DLD1 (cell line): ENCODE measurements around the gene AFG3L2.

ENCODE experiments used
- in situ Hi-C: cut with HindIII; loops from 2 replicates; pipeline ENCODE4 v1.10.0; 2017; ENCODE audit warnings: low sequenced_read_pairs

The AFG3L2 gene

DNA sequence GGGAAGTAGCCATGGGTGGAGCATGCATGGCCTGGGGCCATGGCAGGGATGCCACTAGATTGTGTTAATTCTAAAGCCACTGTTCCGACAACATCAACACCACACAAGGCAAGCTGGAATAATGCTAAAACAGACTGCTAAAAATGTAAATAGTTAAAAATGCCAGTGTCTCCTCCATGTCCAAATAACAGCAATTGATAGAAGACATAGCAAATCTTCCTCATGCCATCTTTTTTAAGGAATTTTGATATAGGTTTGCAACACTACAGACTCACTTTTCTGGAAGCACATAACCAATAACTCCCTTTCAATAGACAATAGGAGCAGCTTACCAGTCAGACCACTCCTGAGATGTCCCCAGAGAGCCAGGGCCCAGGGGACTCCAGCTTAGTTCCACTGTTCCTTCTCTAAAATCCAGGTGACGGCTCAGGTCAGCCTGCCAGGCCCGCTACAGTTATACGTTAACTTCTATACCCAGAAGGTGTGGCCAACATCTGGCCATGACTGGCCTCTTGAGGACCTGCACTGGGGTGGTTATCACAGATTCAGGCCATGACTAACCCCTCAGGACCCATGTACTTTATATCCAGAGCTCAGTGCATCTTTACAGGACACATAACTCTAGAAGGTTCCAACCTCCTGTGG, 48.7 kb downstream of the AFG3L2 start:
- in situ Hi-C loops: no loop called here

DNA sequence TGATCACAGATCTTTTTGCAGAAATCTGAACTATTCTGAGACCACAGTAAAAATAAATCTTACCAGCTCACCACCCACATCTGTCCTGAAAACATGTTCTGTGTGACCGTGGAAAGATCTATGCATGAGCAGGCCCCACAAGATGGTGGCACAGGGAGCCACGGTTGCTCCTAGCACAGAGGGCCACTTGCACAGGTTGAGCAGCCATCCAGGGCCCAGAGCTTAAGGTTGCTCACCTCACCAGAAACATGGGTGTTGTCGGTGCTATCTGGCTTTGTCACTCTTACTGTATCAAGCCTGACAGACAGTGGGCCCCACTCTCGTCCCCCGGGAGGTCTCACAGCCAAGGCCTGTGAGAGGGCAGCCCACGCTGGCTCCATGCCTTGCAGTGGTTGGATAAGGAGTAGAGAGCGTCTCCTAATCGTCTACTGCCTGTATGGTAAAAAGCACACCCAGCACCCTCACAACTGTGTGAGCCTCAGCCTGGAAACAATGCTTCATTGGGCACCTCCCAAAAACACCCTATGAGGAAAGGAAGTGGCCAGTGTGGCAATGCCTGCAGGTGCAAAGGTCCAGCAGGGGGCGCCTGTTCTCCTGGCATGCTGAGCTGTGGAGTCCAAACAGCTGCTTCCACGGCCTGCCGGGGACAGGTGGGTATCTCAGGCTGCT, 49.4 kb downstream of the AFG3L2 start:
- in situ Hi-C loops: no loop called here

DNA sequence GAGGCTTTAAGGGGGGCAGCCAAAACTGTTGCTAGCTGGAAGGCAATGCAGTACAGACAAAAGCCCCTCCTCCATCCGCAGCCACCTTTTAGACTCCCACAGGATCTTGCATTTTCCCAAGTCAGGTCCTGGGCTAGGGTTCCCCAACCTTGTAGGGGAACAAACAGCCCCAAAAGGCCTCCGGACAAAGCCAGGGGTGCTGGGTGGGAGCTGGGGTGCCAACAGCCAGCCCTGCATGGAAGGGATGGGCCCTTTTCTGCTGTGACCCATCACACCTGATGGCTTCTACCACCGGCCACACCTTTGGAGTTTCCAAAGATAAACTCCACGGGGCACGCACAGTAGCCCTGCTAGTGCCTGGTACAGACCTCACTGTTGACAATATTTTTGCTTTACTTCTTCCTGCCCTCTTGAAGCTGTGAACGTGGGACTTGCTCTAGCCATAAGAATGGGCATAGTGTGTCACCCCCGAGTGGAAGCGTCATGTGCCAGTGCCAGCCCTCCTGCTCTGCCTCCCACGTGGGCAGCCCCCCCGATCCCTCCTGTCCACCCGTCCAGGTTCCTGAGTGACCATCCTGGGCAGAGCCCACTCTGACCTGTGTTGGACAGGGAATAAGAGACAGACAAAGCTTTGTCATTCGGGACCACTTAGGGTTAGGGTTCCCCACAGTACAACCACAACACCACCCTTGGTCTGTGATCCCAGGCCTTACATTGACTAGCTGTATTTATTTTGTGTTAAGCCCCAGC, 50.1 kb downstream of the AFG3L2 start:
- in situ Hi-C loops: no loop called here

DNA sequence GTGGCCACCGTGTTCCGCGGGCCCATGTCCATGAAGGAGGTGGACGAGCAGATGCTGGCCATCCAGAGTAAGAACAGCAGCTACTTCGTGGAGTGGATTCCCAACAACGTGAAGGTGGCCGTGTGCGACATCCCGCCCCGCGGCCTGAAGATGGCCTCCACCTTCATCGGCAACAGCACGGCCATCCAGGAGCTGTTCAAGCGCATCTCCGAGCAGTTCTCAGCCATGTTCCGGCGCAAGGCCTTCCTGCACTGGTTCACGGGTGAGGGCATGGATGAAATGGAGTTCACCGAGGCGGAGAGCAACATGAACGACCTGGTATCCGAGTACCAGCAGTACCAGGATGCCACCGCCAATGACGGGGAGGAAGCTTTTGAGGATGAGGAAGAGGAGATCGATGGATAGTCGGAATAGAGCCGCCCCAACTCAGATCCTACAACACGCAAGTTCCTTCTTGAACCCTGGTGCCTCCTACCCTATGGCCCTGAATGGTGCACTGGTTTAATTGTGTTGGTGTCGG, 51.2 kb downstream of the AFG3L2 start:
- in situ Hi-C loops: no loop called here

DNA sequence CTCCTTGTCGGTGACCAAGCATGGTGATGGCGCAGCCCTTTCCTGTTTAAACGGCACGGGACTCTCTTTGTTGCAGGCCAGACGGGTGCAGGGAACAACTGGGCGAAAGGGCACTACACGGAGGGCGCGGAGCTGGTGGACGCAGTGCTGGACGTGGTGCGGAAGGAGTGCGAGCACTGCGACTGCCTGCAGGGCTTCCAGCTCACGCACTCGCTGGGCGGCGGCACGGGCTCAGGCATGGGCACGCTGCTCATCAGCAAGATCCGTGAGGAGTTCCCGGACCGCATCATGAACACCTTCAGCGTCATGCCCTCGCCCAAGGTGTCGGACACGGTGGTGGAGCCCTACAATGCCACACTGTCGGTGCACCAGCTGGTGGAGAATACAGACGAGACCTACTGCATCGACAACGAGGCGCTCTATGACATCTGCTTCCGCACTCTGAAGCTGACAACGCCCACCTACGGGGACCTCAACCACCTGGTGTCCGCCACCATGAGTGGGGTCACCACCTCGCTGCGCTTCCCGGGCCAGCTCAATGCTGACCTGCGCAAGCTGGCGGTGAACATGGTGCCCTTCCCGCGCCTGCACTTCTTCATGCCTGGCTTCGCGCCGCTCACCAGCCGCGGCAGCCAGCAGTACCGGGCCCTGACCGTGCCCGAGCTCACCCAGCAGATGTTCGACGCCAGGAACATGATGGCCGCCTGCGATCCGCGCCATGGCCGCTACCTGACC, 51.9 kb downstream of the AFG3L2 start:
- in situ Hi-C loops: no loop called here

DNA sequence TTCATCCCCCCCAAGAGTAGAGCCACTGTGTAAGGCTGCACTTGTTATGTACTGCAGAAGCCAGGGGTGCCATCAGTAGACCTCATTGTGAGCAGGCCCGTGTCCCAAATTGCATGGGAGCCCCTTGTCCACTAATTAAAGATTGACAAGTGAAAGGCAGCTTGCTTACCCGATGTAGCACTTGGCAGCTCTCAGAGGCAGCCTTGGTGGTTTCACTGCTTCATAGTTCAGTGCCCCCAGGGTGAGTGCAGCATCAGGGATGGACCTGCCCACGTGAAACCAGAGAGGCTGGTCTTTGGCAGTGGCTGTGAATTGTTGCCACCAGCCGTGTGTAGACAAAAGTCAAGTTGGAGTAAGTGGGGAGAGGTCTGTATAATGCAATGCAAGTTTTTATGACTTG, 55.7 kb downstream of the AFG3L2 start:
- in situ Hi-C loops: no loop called here

DNA sequence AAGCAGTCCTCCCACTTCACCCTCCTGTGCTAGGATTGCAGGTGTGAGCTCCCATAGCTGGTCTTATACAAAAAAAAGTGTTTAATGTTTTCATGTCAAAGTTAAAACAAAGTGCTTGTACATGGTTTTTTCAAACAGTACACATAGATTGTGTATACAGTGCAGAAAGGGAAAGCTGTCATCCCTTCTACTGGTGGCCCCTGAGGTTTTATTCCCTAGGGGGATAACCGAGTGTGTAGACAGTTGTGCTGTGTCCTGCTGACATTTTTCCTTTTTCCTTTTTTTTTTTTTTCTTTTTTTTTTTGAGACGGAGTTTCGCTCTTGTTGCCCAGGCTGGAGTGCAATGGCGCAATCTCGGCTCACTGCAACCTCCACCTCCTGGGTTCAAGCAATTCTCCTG, 58.2 kb downstream of the AFG3L2 start:
- in situ Hi-C loops: no loop called here

DNA sequence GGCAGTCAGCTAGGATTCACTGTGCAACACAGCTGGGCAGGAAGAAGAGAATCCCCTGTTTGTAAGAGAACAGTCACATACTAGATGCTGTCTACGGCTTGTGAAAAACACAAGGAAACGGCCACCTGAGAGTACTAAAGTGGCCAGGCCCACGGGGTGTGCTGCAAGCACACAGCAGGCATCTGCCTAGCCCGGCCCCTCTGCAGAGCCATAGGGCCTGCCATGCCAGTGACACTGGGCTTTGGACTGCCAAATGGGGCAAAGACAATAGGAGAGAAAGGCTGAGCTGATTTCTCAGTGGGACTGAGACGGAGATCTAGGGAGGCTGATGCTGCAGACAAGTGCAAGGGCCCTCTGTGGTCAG, 58.7 kb downstream of the AFG3L2 start:
- in situ Hi-C loops: no loop called here

DNA sequence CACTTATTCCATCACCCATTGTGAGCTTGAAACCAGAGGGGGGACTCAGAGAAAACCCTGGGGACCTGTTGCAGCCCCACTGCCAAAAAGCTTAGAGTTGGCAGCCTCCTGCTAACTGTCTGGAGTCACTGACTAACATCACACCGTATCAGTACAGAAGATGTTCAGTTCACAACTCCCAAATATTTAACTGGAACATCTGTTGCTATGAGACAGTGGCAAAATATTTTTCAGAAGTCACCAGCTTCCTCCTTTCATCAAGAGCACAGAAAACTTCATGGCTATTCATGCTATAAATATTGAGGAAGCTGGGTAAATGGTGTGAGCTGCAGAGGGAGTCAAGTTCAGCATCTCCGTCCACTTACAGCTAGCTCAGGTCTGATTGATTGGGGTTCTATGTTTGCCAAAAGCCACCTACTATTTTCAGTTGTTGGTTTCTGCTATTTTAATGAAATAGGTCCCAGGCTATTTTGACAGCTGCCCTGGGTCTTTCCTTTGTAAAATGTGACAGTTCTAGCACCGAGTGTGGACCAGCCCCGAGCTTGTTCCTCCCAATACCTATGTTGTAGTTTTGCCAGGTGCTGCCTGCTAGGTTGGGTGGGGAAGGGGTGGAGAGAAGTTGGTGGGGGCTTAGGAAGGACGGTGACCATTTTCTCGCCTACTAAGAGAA, 59.2 kb downstream of the AFG3L2 start:
- in situ Hi-C loops: no loop called here

DNA sequence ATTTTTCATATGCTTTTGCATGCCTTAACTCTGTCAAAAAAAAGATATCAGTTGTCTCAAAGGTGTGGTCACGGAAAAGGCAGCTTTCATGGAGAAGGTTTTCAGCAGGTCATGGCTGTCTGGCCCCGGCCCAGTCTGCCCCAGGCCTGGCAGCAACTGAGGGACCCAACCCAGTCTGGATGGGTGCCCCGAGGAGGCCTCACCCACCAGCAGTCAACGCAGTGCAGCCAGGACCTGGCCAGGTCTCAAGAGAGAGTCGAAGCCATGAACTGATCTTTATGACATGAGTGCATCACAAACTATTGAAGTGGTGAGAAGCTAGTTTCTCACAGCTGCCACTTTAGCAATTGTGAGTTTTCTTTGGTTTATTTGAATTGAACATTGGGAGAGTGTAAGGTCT, 61.1 kb downstream of the AFG3L2 start:
- in situ Hi-C loops: no loop called here

DNA sequence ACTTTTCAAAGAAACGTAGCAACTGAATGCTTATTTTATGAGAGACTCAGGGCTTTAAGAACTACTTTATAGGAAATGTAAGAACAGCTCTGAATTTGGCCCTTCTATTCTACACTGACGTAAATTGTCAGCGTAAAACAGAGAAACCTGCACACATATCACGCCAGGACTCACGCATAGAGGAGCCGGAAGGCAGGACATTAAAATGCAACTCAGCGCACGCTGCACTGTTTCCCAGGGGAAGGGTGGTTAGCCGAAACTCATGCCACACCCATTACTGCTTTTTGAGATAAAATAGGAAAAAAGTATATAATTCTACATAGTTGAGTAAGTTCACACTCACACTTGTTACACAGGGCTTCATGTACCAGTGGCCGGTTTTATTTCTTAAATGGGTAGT, 61.5 kb downstream of the AFG3L2 start:
- in situ Hi-C loops: no loop called here

DNA sequence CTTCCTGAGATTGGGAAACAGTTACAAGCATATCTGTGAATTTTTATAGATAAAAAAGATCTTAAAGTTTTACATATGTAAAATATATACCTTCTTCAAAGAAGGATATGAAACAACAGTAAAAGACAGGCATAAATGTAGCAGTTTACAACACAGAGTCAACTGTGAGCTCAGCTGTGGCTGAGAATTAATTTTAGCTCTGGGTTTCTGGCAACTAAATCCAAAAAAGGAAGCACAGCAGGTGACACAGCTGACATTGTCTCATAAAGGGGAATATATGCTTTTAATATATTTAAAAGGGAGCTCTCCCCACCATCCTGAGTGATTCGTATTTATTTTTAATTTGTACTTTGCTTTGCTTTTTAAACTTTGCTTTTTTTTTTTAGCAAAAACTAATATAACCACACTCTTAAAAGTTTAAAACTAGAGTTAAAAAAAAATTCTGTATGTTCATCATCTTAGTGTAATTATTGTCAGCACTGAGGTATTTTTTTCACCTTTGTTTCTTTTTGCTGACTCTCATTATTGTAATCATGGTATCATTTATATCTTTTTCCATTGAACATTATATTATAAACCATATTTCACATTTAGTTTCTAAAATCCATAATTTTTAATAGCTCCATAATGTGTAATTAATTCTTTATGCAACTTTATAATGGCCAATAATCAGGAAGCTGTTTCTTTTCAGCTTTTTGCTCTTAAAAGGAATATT, 62.3 kb downstream of the AFG3L2 start:
- in situ Hi-C loops: no loop called here

DNA sequence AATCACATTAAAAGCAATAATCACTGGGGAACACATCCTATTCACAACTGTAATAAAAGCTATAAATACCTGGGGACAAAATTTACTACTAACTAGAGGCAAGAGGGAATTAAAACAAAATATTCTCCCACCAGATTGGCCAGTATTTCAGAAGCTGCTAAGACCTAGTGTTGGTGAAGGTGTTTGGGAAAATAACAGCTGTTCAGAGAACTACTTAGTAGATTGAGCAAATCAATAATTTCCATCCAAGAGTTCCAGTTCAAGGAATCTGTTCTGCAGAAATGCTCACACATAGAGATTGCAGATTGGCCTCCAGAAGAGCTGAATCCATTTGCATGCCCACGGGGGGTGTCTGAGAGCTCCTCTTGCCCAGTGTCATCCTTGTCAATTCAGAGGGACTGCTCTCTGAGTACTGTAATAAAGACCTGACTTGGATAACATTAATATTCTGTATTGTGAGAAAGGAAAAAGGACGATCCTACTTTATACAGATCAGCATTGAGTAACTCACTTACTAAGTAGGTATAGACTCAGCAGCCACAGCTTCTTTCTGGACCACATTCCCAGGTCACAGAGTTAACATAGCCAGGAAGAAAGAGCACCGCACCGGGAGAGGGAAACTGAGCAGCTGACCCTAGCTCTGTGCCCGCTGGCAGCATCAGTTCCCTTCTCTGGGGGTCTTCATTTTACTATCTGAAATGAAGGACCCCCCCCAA, 63.3 kb downstream of the AFG3L2 start:
- in situ Hi-C loops: no loop called here

DNA sequence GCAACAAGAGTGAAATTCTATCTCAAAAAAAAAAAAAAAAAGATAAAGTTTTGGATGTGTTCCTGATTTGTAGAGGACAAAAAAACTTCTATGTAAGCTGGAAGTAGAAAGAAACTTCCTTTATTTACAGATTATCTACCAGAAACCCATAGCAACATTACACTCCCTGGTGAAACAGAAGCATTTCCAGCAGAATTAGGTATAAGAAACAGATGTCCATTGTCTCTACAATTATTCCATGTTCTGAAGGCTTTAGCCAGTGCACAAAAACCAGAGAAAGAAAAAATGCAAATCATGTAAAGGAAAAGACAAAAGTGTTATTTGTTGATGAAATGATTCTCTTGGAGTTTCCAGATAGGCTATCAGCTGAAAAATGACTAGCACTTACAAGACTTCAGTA, 64.1 kb downstream of the AFG3L2 start:
- in situ Hi-C loops: no loop called here

DNA sequence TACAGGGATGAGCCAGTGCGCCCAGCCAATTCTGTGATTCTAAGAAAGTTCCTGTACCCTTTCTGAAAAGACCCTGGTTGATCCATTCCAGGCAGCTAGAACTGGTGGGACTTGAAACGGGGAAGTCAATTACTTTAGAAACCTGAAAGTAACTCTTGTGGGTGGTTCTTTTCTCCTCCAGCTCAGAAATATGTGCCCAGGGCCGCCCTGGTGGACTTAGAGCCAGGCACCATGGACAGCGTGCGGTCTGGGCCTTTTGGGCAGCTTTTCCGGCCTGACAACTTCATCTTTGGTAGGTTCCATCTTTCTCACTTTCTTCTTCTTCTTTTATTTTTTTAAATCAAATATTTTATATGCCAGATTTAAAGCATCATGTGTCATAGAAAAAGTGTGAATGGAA, 66.3 kb downstream of the AFG3L2 start:
- in situ Hi-C loops: no loop called here

DNA sequence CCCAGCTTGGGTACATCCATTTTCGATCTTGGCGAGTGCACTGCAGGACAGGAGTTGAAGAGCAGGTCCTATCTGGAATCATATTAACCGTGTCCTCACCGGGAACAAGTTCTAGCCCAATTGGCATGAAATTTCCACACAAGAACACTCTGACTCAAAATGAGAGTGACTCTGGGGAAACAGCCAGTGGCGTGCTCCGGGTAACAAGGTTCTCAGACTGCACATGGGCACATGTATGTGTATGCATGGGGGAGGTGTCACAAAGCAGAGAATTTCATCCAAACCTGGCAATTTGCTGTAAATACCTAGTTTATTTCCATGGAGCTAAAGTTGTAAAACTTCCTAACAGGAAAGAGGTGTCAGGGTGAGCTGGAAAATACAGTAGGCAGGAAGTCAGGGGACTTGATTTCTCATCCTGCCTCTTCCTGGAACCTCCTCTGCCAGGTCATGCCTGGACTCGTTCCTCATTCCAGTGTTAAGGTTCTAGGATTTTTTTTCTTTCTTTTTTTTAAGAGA, 67.3 kb downstream of the AFG3L2 start:
- in situ Hi-C loops: no loop called here

DNA sequence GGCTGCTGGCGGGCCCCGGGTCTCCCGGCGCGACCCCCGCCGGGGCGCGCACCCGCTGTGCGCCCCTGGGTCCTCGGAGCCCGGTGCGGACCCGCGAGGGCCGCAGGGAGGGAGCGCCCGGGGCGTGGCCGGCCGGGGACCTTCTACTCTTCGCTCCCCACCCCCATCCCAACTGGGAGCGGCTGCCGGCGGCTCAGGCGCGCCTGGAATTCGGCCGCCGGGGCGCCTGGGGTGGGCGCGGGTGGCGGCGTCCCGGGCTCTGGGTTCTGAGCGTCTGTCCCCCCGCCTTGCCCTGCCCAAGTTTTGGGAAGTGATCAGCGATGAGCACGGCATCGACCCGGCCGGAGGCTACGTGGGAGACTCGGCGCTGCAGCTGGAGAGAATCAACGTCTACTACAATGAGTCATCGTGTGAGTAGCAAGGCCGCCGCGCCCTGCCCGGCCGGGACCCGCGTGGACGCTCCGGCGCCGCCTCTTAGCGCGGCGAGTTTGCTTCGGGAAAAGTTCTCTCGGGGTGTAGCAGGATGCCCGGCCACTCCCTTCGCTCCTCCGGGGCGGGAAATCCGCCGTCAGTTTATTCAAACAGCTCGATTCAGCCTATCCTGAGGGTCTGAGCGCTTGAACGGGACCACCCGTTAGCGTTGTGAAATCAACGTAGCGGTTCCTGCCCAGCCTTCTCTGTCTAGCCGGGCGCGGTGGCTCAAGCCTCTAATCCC, 68.5 kb downstream of the AFG3L2 start:
- in situ Hi-C loops: no loop called here

DNA sequence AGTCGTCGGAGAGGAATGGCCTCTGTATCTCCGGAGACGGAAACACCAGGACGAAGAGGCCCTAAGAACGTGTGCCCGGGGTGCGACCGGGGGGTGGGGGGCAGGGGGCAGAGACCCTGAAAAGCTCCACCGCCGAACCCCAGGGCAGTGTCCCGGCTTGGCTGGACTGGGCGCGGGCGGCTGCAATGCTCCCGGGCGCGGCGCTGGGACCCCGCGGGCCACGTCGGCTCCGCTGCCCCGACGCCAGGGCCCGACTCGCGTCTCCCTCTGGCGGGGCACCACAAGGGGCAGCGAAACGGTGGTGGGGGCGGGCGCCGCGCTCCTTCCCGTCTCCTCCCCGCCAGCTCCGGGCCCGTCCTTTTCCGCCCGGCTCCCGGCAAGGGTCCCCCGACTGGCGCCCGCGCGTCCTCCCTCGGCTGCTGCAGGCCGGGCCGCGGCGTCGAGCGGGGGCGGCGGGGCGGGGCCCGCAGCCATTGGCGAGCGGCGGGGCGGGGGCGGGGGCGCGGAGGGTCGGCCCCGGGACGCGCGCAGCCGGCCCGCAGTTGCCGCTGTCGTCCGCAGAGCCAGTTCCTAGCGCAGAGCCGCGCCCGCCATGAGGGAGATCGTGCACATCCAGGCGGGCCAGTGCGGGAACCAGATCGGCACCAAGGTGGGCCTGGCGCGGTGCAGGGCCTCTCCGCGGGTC, 69.2 kb downstream of the AFG3L2 start, which contains the start of gene TUBB6:
TUBB6 (plus strand) TSS at position 541 of the 685 bp plus-strand sequence; CDS start at position 593, 52 bp downstream.
- in situ Hi-C loops: no loop called here
